ENCODE data around the gene A4GALT. TPM values are rescaled to one million over a fixed set of nuclear protein-coding genes. Genes with fewer than 3 reads are reported as not detected.
A peak's percentile ranks its signal among the peaks of the same experiment; 100 is the strongest.

A4GALT gene
- polyA plus RNA-seq, 1 experiment, result 1.8 TPM

DNA sequence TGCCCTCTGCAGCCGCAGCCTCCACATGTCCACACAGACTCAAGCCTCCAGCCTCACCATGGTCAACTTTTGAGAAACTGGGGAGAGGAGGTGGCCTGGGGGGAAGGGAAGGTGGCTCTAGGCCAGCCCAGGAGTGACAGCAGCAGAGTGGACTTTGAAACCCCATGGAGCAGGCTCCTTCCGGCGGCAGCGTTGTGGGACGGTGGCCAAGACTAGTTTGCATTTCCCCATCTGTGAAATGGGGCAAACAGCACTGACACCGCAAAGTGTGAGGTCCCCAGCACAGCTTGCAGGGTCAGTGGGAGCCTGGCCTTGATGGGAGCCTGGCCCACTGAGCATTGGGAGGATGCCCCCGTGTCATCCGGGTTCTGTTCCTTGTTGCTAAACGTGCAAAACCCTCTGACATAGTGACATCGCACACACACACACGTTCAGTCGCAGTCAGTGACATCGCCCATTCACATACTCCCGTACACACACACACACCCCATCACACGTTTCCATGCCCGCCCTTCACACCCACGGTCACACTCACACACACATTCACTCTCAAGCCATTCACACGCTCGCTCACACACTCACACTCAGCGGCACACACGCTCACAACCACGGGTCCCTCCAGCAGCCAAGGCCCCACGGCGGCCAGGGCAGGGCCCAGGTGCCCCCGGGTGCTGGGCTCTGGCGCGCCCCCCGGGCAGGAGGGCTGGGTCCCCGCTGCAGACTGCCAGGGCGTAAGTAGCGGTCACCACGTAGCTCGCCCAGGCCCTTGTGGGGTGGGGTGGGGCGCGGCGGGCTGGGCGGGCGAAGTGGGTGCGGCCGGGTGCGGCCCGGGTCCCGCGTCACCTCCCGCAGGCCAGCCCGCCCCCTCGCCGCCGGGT is 72.1 kb downstream of the A4GALT start:
- ChIA-PET POLR2A (interaction anchor here (0.6 to 1.6 kb wide), 5 partner anchors 13 to 271 kb away, joined by 3 to 12 read pairs (median 4); partner anchors contain the start of gene POLDIP3), CTCF (interaction anchor here (0.7 to 2.2 kb wide), 4 partner anchors 10 to 172 kb away, joined by 3 to 12 read pairs (median 6); no protein-coding TSS in a partner anchor)
- no peak for DNase-seq (ENCODE audit: low read depth, low spot score)
- no peak for TF ChIP-seq CTCF (IDR thresholded peaks at IDR 0.05; ENCODE audit: low read depth, low read length)
- Histone ChIP-seq H3K27me3 (ENCODE audit: control insufficient read depth, insufficient read depth, low read length) (no peaks in the 10 kb centered on the region), H3K4me3 (ENCODE audit: low read depth, low read length) (peak overlapping the region; percentile 88), H3K9me3 (ENCODE audit: control insufficient read depth, insufficient read depth, low read length) (no peaks in the 10 kb centered on the region; the same call in 1 of the 2 replicates), H3K27ac (ENCODE audit: low read depth, low read length) (peak overlapping the region; percentile 31)

DNA sequence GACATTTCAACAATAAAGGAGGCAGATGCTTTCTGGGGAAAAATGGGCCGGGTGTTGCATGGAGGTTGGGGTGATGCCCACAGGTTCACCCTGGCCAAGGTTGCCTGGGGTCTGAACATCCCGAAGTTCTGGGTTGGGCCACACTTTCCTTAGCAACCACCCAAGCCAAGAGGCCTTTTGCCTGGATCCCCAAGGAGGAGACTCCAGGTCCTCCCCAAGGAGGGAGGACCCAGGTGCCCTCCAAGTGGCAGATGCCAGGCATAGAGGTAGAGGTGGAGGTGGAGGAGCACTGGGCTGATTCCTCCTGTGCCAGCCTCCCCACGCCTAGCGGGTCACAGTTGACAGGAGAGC is 72.7 kb downstream of the A4GALT start:
- no peak overlapping the region for H3K27ac ChIP-seq (ENCODE audit: low read depth, low read length)
- no peaks in the 10 kb centered on the region for H3K27me3 ChIP-seq (ENCODE audit: control insufficient read depth, insufficient read depth, low read length)
- TF ChIP-seq CTCF (IDR thresholded peaks at IDR 0.05; ENCODE audit: low read depth, low read length), result no peak
- DNase-seq (ENCODE audit: low read depth, low spot score), result no peak
- H3K4me3 ChIP-seq (ENCODE audit: low read depth, low read length), result peak overlapping the region; percentile 88
- no peaks in the 10 kb centered on the region; the same call in 1 of the 2 replicates for H3K9me3 ChIP-seq (ENCODE audit: control insufficient read depth, insufficient read depth, low read length)
- POLR2A ChIA-PET, result interaction anchor here (1.4 kb wide), 1 partner anchor 33 kb away, joined by 3 read pairs; the partner anchor contains the start of gene POLDIP3
- CTCF ChIA-PET, result interaction anchor here (1.5 to 2.2 kb wide), 2 partner anchors 26 to 172 kb away, joined by 3 to 7 read pairs; no protein-coding TSS in a partner anchor

GRCh38 chr22:42646569-42647525 is 73.8 kb downstream of the A4GALT start:
- H3K4me3 ChIP-seq (ENCODE audit: low read depth, low read length), result no peak overlapping the region
- H3K9me3 ChIP-seq (ENCODE audit: control insufficient read depth, insufficient read depth, low read length), result no peaks in the 10 kb centered on the region; the same call in 1 of the 2 replicates
- CTCF ChIA-PET, result interaction anchor here (1.5 to 2.2 kb wide), 2 partner anchors 25 to 173 kb away, joined by 3 to 7 read pairs; no protein-coding TSS in a partner anchor
- no peaks in the 10 kb centered on the region for H3K27me3 ChIP-seq (ENCODE audit: control insufficient read depth, insufficient read depth, low read length)
- no peak overlapping the region for H3K27ac ChIP-seq (ENCODE audit: low read depth, low read length)
- no peak for TF ChIP-seq CTCF (IDR thresholded peaks at IDR 0.05; ENCODE audit: low read depth, low read length)
- no peak for DNase-seq (ENCODE audit: low read depth, low spot score)
- POLR2A ChIA-PET, result interaction anchor here (0.5 kb wide), 1 partner anchor 488 kb away, joined by 5 read pairs; no protein-coding TSS in a partner anchor

DNA sequence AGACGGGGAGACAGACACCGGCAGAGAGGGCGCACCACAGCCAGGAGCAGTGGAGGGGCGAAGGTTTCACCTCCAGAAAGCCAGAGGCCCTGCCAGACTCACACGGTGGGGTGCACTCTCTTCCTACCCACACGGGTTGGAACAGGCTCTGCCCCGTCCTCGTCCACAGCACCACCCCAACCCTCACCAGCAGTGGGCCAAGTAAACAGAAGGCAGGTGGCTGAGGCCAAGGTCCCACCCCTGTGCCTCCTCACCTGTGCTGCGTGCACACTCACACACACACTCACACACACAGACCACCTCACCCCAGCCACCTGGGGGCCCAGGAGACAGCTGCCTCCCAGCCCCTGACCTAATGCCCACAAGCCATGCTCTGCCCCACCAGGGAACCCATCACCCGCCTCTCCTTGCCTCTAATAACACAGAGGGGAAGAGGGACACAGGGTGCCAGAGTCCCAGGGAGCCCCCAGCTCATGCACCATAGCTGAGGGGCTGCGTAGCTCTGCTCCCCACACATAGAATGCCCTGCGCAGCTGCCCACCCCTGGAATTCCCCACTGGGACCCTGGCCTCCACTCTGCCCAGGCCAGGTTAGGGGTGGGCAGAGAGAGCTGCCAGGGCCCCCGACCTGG is 74.6 kb downstream of the A4GALT start:
- ChIA-PET POLR2A (interaction anchor here (0.5 kb wide), 1 partner anchor 489 kb away, joined by 5 read pairs; no protein-coding TSS in a partner anchor), CTCF (interaction anchor here (2.2 kb wide), 1 partner anchor 25 kb away, joined by 7 read pairs; no protein-coding TSS in a partner anchor)
- Histone ChIP-seq H3K27me3 (ENCODE audit: control insufficient read depth, insufficient read depth, low read length) (no peaks in the 10 kb centered on the region), H3K27ac (ENCODE audit: low read depth, low read length) (no peak overlapping the region), H3K4me3 (ENCODE audit: low read depth, low read length) (no peak overlapping the region), H3K9me3 (ENCODE audit: control insufficient read depth, insufficient read depth, low read length) (no peaks in the 10 kb centered on the region; the same call in 1 of the 2 replicates)
- TF ChIP-seq CTCF (IDR thresholded peaks at IDR 0.05; ENCODE audit: low read depth, low read length), result no peak
- no peak for DNase-seq (ENCODE audit: low read depth, low spot score)
